Upper lobe of left lung (tissue), 4 donors: ENCODE data around the gene EIF2S3.

Experiments used
- EP300 ChIP-seq, 4 donors: sonication (generic); formaldehyde crosslinking; IDR thresholded peaks; one replicate each; pipeline ENCODE4 v1.5.1; 2017; ENCODE audit warnings: antibody characterized with exemption in 4 of 4, control low read depth in 2 of 4
- POLR2A ChIP-seq, 4 donors: fragments of 450-650 bp; IDR thresholded peaks; one replicate each; pipeline ENCODE4 v1.5.1; 2016 to 2017; ENCODE audit warnings: antibody characterized with exemption in 4 of 4, mild to moderate bottlenecking in 2 of 4
- POLR2AphosphoS5 ChIP-seq, 2 donors: sonication (generic); formaldehyde crosslinking; IDR thresholded peaks; one replicate each; pipeline ENCODE4 v1.5.1; 2017; ENCODE audit warnings: antibody characterized with exemption in 2 of 2
- TF ChIP-seq, protein P1 (sequence below), 6 experiments: fragments of 450-650 bp in 4 of 6; fragments of 200-600 bp in 2 of 6; sonication (generic) in 2 of 6; IDR thresholded peaks; one replicate each; pipeline ENCODE4 v1.5.1; 2016 to 2019; ENCODE audit warnings: antibody characterized with exemption in 6 of 6

DNA sequence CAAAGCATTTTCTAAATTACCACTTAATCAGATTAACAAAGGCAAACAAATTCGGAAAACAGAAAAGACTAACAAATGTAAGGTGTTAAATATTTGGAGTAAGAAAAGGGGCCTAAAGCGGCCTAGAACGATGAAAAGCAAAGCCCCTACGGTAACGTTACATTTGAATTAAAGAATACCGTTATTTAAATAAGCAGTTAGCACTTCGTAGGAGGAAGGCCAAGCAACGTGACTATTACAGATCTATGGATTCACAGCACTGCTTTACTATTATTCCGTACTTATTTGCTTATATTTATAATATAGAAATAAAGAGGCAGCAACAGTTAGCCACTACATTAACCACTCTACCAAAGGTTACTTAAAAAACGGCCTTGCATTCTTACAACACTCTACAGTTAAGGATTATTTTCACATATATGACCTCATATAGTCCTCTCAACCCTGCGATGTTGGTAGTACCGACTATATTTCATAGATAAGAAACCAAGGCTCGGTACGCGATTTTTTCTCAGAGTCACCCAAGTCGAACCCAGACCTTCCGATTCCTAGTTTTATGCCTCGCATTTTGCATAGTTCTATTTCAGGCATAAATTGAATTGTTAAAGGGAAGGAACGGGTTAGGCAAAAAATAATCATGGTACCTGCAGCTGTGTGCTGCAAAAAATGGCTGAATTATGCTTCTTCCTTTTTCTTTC lies 30.6 kb upstream of the EIF2S3 start:
- TF ChIP-seq POLR2A (IDR thresholded peaks at IDR 0.05) (no peak), EP300 (IDR thresholded peaks at IDR 0.05) (no peak), POLR2AphosphoS5 (IDR thresholded peaks at IDR 0.05) (no peak)
- TF ChIP-seq, protein P1, sequence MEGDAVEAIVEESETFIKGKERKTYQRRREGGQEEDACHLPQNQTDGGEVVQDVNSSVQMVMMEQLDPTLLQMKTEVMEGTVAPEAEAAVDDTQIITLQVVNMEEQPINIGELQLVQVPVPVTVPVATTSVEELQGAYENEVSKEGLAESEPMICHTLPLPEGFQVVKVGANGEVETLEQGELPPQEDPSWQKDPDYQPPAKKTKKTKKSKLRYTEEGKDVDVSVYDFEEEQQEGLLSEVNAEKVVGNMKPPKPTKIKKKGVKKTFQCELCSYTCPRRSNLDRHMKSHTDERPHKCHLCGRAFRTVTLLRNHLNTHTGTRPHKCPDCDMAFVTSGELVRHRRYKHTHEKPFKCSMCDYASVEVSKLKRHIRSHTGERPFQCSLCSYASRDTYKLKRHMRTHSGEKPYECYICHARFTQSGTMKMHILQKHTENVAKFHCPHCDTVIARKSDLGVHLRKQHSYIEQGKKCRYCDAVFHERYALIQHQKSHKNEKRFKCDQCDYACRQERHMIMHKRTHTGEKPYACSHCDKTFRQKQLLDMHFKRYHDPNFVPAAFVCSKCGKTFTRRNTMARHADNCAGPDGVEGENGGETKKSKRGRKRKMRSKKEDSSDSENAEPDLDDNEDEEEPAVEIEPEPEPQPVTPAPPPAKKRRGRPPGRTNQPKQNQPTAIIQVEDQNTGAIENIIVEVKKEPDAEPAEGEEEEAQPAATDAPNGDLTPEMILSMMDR (IDR thresholded peaks at IDR 0.05): no peak
